ENCODE results near the gene SEMA3E. TPM values are rescaled to one million over a fixed set of nuclear protein-coding genes. Genes with fewer than 3 reads are reported as not detected.

SEMA3E gene
- total and polyA plus RNA-seq, 9 of the 15 experiments (the other 6 are each of a cell fraction or from before 2014, with no cell fraction given) = 0.01 to 1.4 (median 0.14) TPM; not detected in 2

DNA sequence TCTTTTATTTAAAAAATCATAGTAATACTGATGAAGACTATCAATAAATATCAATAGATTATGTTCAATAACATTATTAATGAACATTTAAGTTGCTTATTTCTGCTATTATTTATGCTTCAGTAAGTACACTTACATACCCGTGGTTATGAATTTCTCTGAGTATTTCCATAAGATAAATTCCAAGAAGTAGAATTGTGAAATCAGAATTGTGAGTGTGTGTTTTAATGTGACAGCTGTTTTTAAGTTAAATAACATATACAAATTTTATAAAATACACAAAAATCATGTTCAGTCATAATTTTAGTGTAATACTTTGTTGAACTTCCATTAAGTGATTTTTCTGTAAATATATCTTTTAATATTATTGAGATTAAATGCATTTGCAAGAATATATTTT is 37.5 kb upstream of the SEMA3E start:
- no peaks in the 10 kb centered on the region for H3K79me2 ChIP-seq (ENCODE audit: control insufficient read depth, insufficient read depth, low read length)
- H3K4me3 ChIP-seq = no peak overlapping the region
- no peaks in the 10 kb centered on the region for H4K20me1 ChIP-seq (replicated peaks; ENCODE audit: control insufficient read depth, insufficient read depth, low read length)
- CTCF ChIA-PET (ENCODE audit: low intra/inter-chr PET ratio) = no interaction called here
- WGBS (ENCODE audit: insufficient coverage, low coverage, missing lambda C conversion rate) = 0% methylated on average over 1 of the region's 1 CpG
- TF ChIP-seq ZNF75A (CRISPR knock-in tag; IDR thresholded peaks at IDR 0.05) = no peak
- TF ChIP-seq ZNF436 (CRISPR knock-in tag; IDR thresholded peaks at IDR 0.05) = no peak
- TF ChIP-seq DNMT1 (IDR thresholded peaks at IDR 0.05) = no peak
- H3K36me3 ChIP-seq (ENCODE audit: control insufficient read depth, insufficient read depth, low read length) = no peaks in the 10 kb centered on the region
- no peak overlapping the region for H3K27ac ChIP-seq (ENCODE audit: extremely low read depth, low read depth, low read length)
- H3K9ac ChIP-seq (ENCODE audit: insufficient read depth in 1 of 2, low read depth in 2 of 2, low read length in 2 of 2) = no peak overlapping the region
- no peak overlapping the region for H2AFZ ChIP-seq (ENCODE audit: low read depth, low read length)
- POLR2A ChIA-PET = no interaction called here
- no peaks in the 10 kb centered on the region for H3K27me3 ChIP-seq (ENCODE audit: control insufficient read depth in 2 of 2, insufficient read depth in 2 of 2, low read length in 2 of 2)
- in situ Hi-C loops (cut with MboI) = no loop called here
- ATAC-seq = no peak
- H3K9me1 ChIP-seq (ENCODE audit: control insufficient read depth, insufficient read depth, low read length) = no peaks in the 10 kb centered on the region
- intact Hi-C loops (cut with micrococcal nuclease) = no loop called here
- DNase-seq (ENCODE audit: extremely low read depth in 1 of 4, low spot score in 3 of 4) = no peak
- BruUV-seq (replicated peaks) = no TSS peak
- H3K9me3 ChIP-seq (replicated peaks; ENCODE audit: control insufficient read depth, insufficient read depth, low read depth, low read length) = no peaks in the 10 kb centered on the region
- FAIRE-seq = no peak
- H3K4me2 ChIP-seq (ENCODE audit: insufficient read depth, low read length) = no peak overlapping the region
- H3K4me1 ChIP-seq (replicated peaks in 1 of 2; ENCODE audit: control insufficient read depth in 2 of 2, insufficient read depth in 2 of 2, low read length in 2 of 2) = no peaks in the 10 kb centered on the region

DNA sequence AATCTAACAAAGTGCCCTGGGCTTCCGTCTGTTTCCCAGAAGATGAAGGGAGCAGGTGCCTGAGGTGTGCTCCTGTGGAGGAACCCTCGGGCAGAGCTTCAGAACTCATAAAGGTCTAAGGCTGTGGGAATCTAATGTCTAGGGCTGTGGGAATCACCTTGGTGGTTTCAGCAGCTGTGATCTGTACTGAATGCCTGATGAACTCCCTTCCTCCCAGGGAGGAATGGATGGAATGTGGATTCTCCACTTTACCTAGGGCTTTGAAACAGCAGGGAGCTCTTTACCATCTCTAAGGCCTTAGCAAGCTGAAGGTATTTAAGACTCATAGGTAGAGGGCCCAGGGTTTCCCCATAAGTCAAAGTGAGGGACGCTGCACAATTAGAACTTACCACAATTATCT is 36.0 kb upstream of the SEMA3E start:
- FAIRE-seq (no peak), ATAC-seq (no peak), DNase-seq (ENCODE audit: extremely low read depth in 1 of 4, low spot score in 3 of 4) (no peak)
- no peak overlapping the region for H3K4me2 ChIP-seq (ENCODE audit: insufficient read depth, low read length)
- intact Hi-C loops (cut with micrococcal nuclease) (no loop called here), in situ Hi-C loops (cut with MboI) (no loop called here)
- no peaks in the 10 kb centered on the region for H3K4me1 ChIP-seq (replicated peaks in 1 of 2; ENCODE audit: control insufficient read depth in 2 of 2, insufficient read depth in 2 of 2, low read length in 2 of 2)
- no peak overlapping the region for H3K4me3 ChIP-seq
- H3K27me3 ChIP-seq (ENCODE audit: control insufficient read depth in 2 of 2, insufficient read depth in 2 of 2, low read length in 2 of 2) = no peaks in the 10 kb centered on the region
- ChIA-PET POLR2A (no interaction called here), CTCF (ENCODE audit: low intra/inter-chr PET ratio) (no interaction called here)
- TF ChIP-seq, protein P1, sequence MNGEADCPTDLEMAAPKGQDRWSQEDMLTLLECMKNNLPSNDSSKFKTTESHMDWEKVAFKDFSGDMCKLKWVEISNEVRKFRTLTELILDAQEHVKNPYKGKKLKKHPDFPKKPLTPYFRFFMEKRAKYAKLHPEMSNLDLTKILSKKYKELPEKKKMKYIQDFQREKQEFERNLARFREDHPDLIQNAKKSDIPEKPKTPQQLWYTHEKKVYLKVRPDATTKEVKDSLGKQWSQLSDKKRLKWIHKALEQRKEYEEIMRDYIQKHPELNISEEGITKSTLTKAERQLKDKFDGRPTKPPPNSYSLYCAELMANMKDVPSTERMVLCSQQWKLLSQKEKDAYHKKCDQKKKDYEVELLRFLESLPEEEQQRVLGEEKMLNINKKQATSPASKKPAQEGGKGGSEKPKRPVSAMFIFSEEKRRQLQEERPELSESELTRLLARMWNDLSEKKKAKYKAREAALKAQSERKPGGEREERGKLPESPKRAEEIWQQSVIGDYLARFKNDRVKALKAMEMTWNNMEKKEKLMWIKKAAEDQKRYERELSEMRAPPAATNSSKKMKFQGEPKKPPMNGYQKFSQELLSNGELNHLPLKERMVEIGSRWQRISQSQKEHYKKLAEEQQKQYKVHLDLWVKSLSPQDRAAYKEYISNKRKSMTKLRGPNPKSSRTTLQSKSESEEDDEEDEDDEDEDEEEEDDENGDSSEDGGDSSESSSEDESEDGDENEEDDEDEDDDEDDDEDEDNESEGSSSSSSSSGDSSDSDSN (IDR thresholded peaks at IDR 0.05; ENCODE audit: borderline replicate concordance in 1 of 2, low read depth in 2 of 2, low read length in 2 of 2) = no peak
- no peak overlapping the region for H2AFZ ChIP-seq (ENCODE audit: low read depth, low read length)
- no peak overlapping the region for H3K9ac ChIP-seq (ENCODE audit: insufficient read depth in 1 of 2, low read depth in 2 of 2, low read length in 2 of 2)
- no peaks in the 10 kb centered on the region for H3K36me3 ChIP-seq (ENCODE audit: control insufficient read depth, insufficient read depth, low read length)
- H3K79me2 ChIP-seq (ENCODE audit: control insufficient read depth, insufficient read depth, low read length) = no peaks in the 10 kb centered on the region
- H3K9me1 ChIP-seq (ENCODE audit: control insufficient read depth, insufficient read depth, low read length) = no peaks in the 10 kb centered on the region
- 0% methylated on average over 3 of the region's 3 CpGs for WGBS (ENCODE audit: insufficient coverage, low coverage, missing lambda C conversion rate)
- BruUV-seq (replicated peaks) = no TSS peak
- no peaks in the 10 kb centered on the region for H3K9me3 ChIP-seq (replicated peaks; ENCODE audit: control insufficient read depth, insufficient read depth, low read depth, low read length)
- H4K20me1 ChIP-seq (replicated peaks; ENCODE audit: control insufficient read depth, insufficient read depth, low read length) = no peaks in the 10 kb centered on the region
- H3K27ac ChIP-seq (ENCODE audit: extremely low read depth, low read depth, low read length) = no peak overlapping the region
